Neural crest cell (in vitro differentiated cells): ENCODE results near the gene ST7. TPM values are rescaled to one million over a fixed set of nuclear protein-coding genes. Genes with fewer than 3 reads are reported as not detected.

Experiments used
- DNase-seq: peaks from one replicate; pipeline ENCODE4 v3.0.0; 2021; ENCODE audit warnings: low read depth, mixed read lengths, low spot score
- H3K27ac Mint-ChIP-seq: one replicate; pipeline ENCODE4 v1.8.0; 2021; ENCODE audit warnings: mild to moderate bottlenecking, mixed read lengths; ENCODE audit not compliant: unreplicated experiment
- H3K27me3 Mint-ChIP-seq: 2 replicates; pipeline ENCODE4 v1.8.0; 2021; ENCODE audit warnings: low read depth, mild to moderate bottlenecking, mixed read lengths
- H3K36me3 Mint-ChIP-seq: 2 replicates; pipeline ENCODE4 v1.8.0; 2021; ENCODE audit warnings: low read depth, mild to moderate bottlenecking, mixed read lengths
- H3K4me1 Mint-ChIP-seq: 2 replicates; pipeline ENCODE4 v1.8.0; 2021; ENCODE audit warnings: mixed read lengths
- H3K4me3 Mint-ChIP-seq: one replicate; pipeline ENCODE4 v1.8.0; 2021; ENCODE audit warnings: mild to moderate bottlenecking, mixed read lengths
- H3K9me3 Mint-ChIP-seq: 2 replicates; pipeline ENCODE4 v1.8.0; 2021; ENCODE audit warnings: mixed read lengths
- CTCF ChIP-seq: fragments of 200-600 bp; sonication (generic); conservative IDR thresholded peaks from 2 replicates; pipeline ENCODE4 v1.5.0; 2021; ENCODE audit warnings: antibody characterized with exemption, mild to moderate bottlenecking
- total RNA-seq: library from RNA; stranded (reverse); gene quantifications from 2 replicates; pipeline ENCODE4 v1.2.1, GENCODE V29; 2021

ST7 gene
- total RNA-seq, 1 donor from 2014 or later, result 22.4 TPM

GRCh38 chr7:117015258-117016184, 62.2 kb downstream of the ST7 start:
- H3K4me1 Mint-ChIP-seq, result no peaks in the 10 kb centered on the region
- H3K9me3 Mint-ChIP-seq, result no peaks in the 10 kb centered on the region
- H3K36me3 Mint-ChIP-seq, result no peaks in the 10 kb centered on the region
- H3K27ac Mint-ChIP-seq, result no peak overlapping the region
- no peak overlapping the region for H3K4me3 Mint-ChIP-seq
- no peak for TF ChIP-seq CTCF
- no peaks in the 10 kb centered on the region for H3K27me3 Mint-ChIP-seq
- no peak for DNase-seq

GRCh38 chr7:117017017-117017451, 63.7 kb downstream of the ST7 start:
- Mint-ChIP-seq H3K27me3 (no peaks in the 10 kb centered on the region), H3K4me3 (no peak overlapping the region), H3K27ac (no peak overlapping the region), H3K4me1 (no peaks in the 10 kb centered on the region), H3K36me3 (no peaks in the 10 kb centered on the region), H3K9me3 (no peaks in the 10 kb centered on the region)
- no peak for TF ChIP-seq CTCF
- DNase-seq, result no peak

- TF ChIP-seq CTCF, result no peak
- DNase-seq, result no peak
- Mint-ChIP-seq H3K27ac (no peak overlapping the region), H3K36me3 (no peaks in the 10 kb centered on the region), H3K27me3 (no peaks in the 10 kb centered on the region), H3K9me3 (no peaks in the 10 kb centered on the region), H3K4me3 (no peak overlapping the region), H3K4me1 (peaks cover 3% of the 10 kb centered on the region)
Observed at GRCh38 chr7:117017702-117018266, 64.5 kb downstream of the ST7 start.

- no peak for TF ChIP-seq CTCF
- Mint-ChIP-seq H3K4me3 (no peak overlapping the region), H3K9me3 (no peaks in the 10 kb centered on the region), H3K27me3 (no peaks in the 10 kb centered on the region), H3K36me3 (no peaks in the 10 kb centered on the region), H3K27ac (no peak overlapping the region), H3K4me1 (peaks cover 7% of the 10 kb centered on the region)
- DNase-seq, result no peak
Observed at GRCh38 chr7:117018713-117019112, 65.4 kb downstream of the ST7 start.

GRCh38 chr7:117019287-117019686, 66.0 kb downstream of the ST7 start:
- Mint-ChIP-seq H3K27ac (no peak overlapping the region), H3K9me3 (no peaks in the 10 kb centered on the region), H3K4me3 (no peak overlapping the region), H3K4me1 (peaks cover 7% of the 10 kb centered on the region), H3K36me3 (no peaks in the 10 kb centered on the region), H3K27me3 (no peaks in the 10 kb centered on the region)
- DNase-seq, result no peak
- no peak for TF ChIP-seq CTCF
